NCI-H2081 treated with DMSO at 0.1 percent for 48 hours (cell line): Measurements from ENCODE around the gene LRRC71.

Source experiments
- DNase-seq: peaks from one replicate; lab custom pipeline; 2025; lab: John Stamatoyannopoulos, UW

LRRC71 gene

DNA sequence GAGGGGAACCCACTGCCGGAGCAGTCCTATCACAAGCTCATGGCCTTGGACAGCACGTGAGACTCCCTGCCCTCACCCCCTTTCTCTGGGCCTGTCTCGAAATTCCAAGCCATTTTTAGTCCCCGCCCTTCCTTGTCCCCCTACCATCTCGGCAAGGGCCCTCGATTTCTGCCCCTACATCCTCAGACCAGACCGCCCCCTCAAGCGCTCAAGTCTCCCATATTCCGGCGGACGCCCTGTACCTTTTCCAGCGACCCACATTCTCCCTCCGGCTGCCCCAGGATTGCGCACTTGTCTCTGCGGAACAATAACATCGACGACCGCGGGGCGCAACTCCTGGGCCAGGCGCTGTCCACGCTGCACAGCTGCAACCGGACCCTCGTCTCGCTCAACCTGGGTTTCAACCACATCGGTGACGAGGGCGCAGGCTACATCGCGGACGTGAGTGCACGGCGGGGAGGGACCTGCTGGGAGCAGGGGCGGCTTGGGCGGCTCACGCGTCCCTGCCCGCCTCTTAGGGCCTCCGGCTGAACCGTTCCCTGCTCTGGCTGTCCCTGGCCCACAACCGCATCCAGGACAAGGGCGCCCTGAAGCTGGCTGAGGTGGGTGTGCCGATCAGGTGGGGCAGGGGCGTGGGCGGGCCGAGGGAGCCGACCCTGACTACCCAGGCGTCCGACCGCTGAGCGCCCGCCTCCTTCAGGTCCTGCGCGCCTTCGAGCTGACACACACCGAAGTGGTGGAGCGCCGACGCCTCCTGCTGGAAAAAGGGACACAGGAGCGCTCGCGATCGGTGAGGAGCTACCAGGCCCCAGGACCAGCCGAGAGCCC lies 7.0 kb downstream of the LRRC71 start:
- DNase-seq: no peak

DNA sequence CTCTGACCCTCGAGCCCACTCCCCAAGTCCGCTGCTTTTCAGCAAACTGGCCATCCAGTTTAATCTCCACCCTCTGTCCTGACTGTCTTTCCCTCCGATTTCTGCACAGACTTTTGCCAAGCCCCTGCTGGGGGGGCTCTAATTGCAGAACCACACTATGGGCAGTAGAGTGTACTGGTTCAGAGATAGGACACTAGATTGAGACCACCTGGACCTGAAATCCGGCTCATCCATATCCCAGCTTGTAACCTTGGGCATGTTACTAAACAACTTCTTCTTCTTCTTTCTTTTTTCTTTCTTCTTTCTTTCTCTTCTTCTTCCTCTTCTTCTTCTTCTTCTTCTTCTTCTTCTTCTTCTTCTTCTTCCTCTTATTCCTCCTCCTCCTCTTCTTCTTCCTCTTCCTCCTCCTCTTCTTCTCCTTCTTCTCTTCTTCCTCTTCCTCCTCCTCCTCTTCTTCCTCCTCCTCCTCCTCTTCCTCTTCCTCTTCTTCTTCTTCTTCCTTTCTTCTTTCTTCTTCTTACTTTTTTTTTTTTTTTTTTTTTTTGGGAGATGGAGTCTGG lies 7.7 kb downstream of the LRRC71 start:
- DNase-seq: no peak

DNA sequence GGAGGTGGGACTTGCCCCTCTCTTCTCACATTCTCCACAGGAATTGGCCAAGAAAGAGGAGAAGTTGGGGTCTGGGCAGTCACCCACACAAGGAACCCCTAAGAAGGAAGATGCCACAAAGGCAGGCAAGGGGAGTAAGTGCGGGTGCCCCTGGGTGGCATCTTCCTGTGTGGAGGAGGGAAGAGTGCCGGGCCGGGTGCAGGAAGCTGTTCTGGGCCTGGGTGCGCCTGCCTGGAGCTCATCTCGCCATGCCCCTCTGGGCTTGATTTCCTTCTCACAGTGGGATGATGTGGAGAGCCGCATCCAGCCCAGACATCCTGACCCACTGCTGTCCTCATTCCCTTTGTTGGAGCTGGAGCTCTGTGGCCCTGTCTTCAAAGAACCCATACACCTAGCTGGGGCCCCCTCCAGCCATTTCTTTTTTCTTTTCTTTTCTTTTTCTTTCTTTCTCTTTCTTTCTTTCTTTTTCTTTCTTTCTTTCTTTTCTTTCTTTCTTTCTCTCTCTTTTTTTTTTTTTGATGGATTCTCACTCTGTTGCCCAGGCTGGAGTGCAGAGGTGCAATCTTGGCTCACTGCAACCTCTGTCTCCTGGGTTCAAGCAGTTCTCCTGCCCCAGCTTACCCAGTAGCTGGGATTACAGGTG lies 9.3 kb downstream of the LRRC71 start:
- DNase-seq: no peak

DNA sequence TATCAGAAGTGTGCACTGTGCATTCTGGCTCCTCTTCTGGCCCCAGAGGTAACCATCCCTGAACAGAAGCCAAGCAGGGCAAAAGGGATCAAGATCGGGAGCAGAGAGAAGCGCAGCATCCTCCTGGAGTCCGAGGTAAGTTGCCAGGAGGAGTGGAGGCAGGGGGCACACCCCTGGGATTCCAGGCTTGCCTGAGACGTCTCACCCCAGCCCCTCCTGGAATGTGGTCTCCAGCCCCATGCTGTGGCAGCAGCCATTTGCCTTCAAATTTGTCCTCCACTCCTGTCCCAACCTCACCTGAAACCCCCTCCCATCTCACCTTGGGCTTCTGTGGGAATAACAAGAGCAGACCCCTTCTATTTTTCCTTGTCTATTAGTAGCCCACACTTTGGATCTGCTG lies 10.1 kb downstream of the LRRC71 start:
- no peak for DNase-seq

DNA sequence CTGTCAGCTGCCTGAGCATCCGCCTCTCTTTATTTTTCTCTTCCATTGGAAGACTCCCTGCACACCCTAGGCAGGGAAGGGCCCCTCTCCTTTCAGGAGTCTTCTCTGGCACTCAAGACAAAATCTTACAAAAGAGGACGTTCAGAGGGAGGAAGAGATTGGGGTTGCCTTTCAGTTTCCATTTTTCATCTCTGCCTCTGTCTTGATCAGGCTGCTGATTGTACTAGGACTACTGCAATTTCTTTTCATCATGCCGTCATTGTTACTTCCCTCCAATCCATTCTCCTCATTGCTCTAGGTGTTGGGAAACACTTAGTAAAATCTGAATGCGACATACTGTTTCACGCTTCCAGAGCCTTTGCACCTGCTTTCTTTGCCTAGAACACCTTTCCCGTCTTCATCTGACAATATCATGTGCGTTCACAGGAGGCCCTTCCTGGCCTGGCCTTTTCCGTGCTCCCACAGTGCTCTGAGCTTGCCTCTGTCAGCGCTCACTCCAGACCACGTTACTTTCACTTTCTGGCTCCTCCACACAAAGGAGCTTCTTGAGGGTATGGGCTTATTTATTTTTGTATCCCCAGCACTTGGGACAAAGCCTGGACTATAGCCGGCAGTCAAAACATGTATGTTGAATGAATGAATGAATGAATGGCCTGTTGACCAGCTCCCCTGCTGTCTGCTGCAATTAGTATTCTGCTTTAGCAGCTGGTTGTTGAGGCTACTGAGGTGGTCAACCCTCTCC lies 10.9 kb downstream of the LRRC71 start:
- DNase-seq: no peak

DNA sequence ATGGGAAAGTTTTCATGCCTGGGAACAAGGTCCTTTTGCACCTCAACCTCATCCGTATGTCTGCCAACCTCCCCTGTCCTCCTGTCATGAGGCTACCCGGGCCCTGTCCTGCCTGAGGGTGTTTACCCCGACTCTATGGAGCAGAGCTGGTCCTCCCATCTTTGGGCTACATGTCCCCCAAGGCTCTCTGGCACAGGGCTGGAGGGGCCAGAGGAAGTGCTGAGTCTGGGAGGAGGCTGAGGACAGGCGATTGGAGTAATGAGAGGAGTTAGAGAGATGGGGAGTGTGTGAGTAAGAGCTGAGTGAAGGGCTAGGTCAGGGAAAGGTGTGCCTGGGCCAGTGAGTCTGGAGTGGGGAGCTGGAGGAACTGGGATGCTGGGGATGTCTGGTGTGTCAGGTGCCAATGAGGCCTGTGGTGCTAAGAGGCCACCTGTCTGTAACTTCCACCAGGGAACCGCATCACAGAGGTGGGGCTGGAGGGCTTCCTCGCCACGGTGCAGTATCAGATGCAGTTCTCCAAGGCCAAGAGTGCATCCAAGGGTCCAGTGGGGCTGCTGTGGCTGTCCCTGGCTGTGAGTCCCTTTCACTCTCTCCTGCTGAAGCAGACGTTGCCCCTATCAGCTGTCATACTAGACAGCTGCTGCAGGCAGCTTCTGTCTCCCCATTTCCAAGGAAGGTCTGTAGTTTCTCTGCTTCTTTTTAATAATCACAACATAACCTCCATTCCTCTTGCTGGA lies 11.7 kb downstream of the LRRC71 start:
- DNase-seq: no peak

DNA sequence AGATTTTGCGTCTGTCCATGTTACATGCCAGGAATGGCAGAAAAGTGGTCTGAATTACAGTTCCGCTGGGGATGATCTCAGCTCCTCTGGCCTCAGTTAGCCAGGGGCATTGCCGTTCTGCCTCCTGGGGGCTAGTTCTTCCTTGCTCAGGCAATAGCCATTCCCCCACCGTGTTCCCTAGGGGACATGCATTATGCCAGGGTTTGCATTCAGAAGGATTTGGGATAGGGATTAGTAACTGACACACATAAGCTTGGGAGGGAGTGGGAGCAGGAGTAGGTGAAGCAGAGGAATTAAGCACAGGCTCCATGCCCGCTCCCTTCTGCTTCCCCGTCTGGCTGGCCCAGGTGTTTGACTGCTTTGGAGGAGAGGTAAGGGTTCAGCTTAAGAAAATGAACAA lies 12.7 kb downstream of the LRRC71 start:
- DNase-seq: no peak

DNA sequence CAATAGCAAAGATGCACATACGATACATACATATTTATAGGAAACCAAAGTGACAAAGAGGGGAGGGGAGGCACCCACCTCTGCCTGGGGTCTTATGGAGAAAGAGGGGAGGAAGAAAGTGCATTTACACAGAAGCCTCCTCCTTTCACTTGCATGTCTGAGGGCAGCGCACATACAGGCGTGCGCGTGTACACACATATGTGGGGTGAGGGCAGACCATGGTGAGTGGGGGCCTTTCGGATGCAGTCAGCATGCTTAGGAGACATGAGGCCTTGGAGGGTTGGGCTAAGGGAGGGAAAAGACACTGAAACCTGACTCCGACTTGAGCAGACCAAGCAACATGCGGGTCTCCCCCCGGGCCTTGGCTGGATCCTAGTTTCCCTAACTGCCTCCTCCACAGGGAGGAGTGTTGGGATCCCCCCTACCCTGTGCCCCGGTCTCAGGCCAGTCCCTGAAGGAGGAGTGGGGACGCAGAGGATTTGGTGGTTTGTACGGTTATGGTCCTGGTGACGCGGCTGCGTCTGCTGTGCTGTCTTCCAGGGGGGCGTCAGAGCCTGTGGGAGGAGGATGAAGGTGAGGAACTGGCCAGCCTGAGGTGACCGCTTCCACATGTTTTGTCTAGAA lies 15.2 kb downstream of the LRRC71 start:
- DNase-seq: no peak

DNA sequence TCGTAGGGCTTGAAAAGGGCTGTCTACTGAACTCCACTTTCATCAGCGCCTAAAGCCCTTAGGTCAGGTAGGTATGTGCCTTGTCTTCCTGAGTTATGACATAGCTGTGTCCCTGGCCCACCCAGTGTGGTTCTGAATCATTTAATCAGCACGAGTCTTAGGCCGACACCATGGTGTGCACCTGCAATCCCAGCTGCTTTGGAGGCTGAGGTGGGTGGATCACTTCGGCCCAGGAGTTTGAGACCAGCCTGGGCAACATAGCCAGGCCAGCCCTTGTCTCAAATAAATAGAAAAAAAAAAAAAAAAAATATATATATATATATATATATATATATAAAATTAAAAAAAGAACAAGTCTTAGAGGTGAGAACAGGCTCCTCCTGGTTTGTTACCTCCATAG lies 15.8 kb downstream of the LRRC71 start:
- DNase-seq: no peak

DNA sequence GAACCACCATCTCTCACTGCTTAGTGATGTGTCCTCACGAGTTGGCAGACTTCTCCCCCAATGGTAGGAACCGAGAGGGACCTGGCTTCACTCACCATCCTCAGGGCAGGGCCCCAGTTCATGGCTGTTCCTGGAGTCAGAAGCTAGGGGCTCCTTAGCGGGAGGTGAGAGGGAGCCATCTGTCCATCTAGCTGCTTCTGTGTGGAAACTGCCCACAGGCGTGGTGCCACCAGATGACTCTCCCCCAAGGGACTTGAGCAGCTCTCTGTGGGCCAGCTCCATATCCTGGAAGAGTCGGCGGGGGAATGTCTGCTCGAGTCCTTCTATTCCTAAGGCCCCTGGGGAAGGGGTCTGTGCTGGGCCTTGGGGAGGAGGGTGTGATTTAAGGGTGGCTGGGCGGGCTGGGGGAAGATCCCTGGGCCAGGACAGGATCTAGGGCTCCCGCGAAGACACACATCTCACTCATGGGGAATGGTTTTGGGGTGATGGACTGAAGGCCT lies 16.3 kb downstream of the LRRC71 start:
- no peak for DNase-seq

DNA sequence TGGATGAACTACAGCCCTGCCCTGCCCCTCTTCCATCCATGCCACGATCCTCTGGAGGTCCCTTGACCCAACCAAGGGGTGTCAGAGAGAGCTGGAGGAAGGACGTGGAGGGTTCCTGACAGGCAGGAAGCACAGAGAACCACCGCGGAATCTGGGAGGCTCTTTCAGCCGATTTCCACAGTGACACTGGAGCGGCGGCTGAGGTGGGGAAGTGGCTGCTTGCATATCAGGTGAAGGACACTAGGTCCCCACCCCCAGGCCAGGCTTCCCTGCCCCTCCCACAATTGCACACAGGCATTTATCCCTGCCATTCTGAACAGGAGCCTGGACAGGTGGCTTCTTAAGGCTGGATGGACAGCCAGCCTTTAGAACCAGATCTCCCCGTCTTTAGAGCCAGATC lies 17.5 kb downstream of the LRRC71 start:
- DNase-seq: no peak

DNA sequence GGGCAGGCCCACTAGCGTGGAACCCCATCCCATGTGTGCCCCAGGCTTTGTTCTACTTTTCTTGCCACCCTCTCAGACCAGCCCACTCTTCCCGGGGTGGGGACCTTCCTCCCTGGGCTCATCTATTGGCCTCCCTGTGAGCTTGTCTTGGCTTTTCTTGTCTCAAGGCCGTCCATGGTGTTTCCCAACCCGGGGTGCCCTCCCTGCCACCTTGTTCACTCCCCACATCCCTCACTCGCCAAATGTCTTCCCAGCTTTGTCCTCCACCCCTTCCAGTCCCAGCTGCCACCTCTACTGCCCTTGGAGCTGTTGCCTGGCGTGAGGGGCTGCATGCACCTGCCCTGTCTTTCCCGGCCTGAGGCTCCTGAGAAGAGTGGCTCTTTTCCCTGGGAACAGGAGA lies 18.4 kb downstream of the LRRC71 start:
- no peak for DNase-seq

DNA sequence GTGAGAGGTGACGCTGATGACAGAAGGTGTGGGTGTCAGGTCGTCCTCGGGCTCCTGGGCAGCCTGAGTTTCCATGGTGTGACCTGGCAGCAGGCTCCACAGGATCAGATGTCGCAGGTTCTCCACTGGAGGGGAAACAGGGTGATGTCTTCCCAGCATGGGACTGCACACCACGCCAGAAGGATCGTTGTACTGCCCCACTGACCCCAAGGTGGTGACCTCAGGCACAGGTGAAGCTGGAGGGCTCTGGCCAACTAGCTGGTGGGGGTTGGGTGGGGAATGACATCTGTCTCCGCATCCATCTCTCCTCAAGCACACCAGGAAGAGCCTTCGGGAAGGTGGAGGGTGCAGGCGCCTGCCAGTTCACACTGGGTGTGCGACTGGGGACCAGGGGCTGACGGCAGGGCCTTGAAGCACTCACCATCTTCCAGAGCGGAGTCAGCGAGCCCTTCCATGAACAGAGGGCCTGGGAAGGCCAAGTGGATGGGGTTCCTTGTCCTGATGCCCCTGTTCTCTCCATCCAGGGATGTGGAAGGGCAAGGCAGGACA lies 19.4 kb downstream of the LRRC71 start:
- DNase-seq: no peak

DNA sequence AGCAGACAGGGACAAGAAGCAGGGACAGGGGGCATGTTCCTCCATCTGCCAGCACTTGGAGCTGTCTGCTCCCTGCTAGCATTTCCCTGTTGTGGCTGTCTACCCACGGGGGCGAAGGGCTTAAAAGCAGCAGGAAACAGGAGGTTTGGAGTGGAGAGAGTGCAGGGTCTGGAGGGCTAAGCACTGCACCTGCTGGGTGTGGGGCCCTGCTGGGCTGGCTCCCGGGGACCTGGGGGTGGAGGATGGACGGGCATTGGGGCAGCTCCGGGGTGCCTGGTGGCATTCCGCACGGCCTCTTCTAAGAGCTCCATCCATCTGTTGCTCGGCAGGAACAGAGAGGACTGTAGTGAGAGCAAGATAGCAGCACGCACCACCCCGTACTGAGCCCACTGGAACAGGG lies 21.2 kb downstream of the LRRC71 start:
- DNase-seq: no peak

DNA sequence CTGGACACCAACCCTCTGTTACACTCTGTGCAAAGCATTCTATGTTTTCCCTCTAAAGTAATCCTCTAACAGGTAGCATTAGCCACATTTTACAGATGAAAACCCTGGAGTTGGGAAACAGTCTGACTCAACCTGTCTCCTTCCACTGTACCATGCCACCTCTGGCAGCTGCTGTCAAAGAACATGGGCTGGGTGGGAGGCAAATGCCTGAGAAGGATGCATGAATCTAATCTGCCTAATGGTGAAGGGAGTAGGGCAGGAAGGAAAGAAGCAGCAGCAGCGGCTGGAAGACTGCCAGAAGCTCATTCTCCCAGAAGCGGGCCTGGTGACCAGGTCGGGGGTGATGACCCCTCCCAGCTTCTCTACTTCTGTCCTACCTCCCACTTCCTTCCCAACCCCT lies 21.7 kb downstream of the LRRC71 start:
- no peak for DNase-seq

DNA sequence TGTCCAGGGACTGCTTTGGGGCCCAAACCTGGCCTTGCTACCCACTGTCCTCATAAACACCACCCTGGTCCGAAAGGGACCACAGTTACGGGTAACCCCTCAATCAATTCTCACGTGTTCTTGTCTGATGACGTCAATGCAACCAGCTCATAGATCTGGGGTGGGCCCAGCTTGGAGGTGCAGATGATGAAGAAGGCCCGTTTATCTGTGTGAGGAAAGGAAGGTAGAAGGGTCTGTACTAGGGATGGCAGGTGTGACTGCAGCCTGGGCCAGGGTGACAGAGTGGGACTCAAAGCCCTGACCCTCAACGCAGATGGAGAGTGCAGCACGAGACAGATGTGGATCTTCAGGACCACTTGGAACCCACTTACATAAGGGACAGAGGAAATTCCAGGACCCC lies 22.1 kb downstream of the LRRC71 start:
- no peak for DNase-seq

DNA sequence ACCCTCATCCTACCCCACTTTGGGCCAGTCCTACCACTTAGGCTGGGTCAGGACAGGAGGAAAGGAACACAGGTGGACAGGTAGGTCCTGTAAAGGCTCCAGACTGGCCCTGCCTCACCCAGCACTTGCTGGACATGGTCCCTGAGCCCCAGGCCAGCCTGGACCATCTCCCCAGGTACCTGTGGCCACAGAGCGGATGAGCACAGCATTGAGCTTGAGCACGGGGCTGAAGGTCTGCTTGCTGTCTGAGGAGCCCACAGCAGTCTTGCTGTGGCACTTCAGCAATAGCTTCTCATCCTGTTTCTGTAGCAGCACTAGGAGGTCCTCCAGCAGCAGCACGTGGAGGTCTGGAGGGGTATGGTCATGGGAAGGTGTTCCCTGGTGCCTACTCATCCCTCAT lies 23.3 kb downstream of the LRRC71 start:
- DNase-seq: no peak

DNA sequence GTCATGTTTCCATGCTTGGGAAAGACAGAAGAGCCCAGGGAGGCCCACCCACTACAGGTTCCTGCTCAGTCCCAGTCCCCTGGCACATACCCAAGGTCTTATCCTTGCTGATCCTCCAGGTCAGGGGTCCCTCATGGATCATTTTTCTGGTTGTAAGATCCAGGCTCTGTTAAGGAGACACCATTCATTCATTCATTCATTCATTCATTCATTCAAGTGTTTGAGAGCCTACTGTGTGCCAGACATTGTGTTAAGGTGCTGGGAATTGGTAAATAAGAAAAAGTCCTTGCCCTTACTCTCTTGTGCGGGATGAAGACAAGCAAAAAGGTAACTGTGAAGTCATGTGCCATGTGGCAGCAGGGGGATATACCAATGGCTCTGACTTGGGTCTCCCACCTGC lies 23.8 kb downstream of the LRRC71 start:
- DNase-seq: no peak

DNA sequence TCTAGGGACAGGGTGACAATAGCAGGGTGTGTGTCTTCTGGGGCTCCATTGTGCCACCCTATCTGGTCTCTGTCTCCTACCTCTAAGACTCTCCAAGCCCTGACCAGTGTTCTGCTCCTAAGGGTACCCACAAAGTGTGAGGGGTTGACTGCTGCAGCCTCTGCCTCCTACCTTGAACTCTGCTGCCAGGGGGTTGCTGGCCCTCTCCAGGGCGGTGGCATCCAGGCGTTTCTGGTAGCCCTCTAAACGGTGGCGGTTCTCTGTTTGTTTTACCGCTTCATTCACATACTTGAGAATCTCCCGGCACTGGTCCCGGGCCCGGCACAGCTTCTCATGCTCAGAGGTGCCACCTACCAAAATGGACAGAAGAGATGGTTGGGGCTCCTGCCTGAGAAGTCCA lies 24.4 kb downstream of the LRRC71 start:
- DNase-seq: no peak

DNA sequence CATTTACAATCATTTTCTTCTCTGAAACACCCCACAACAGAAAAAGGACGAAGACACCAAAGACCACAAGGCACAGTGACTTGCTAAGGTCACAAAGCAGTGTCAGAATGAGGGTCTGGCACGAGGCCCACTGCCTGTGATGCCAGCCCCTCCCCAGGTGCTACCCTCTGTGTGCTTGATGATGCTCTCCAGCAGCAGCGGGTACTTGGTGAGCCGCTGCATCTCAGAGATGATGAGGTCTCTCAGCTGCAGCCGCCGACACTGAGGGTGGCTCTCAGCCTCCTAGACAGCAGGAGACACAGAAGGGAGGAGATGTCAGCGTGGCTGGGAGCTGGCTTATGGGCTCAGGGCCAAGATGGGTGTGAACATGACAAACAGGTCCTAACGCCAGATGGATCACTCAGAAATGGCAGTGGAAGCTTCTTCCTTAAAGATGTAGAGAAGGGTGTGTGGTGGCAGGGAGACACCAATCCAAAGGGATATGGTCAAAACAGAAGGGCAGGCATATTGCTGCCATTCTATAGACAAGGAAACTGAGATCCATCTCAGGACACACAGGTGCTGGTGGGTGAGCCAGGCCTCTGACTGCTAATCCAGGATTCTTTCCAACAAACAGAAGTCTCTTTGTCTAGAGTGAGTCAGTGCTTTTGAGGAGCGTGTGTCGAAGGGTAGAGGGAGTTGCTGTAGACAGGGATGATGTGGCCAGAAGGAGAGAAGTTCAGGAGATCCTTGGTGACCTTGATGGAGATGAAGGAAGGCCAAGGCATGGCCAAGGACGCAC lies 25.6 kb downstream of the LRRC71 start:
- DNase-seq: no peak
